ENCODE results near the gene ARL2. TPM values are rescaled to one million over a fixed set of nuclear protein-coding genes. Genes with fewer than 3 reads are reported as not detected.

ARL2 gene
- total RNA-seq, 1 experiment from 2014 or later, result 203 TPM

GRCh38 chr11:64971421-64972233 lies 42.3 kb upstream of the ARL2 start, which contains the start of gene MAJIN:
Gene MAJIN, minus strand, starts transcription at chr11:64972108. Its CDS starts 12,703 bp downstream, at chr11:64959405.
- Histone ChIP-seq H3K4ac (ENCODE audit: low read depth, low read length) (no peak within 1 kb of the TSS), H2BK5ac (ENCODE audit: insufficient read length, low read length) (no peak within 1 kb of the TSS), H3K4me2 (ENCODE audit: insufficient read depth, insufficient read length, low read length) (no peak within 1 kb of the TSS), H3K27me3 (ENCODE audit: insufficient read depth, low read length) (no peaks in the 10 kb centered on the region), H4K91ac (ENCODE audit: insufficient read length, low read depth, low read length) (no peak within 1 kb of the TSS), H3K9me3 (ENCODE audit: control insufficient read depth, low read depth, low read length) (no peaks in the 10 kb centered on the region), H3K4me1 (ENCODE audit: insufficient read depth, low read length) (no peaks in the 10 kb centered on the region), H2AFZ (ENCODE audit: low read length) (no peak within 1 kb of the TSS), H3K27ac (ENCODE audit: insufficient read length, low read depth, low read length) (no peak within 1 kb of the TSS), H3K79me2 (ENCODE audit: insufficient read depth, low read length) (no peaks in the 10 kb centered on the region), H2BK20ac (ENCODE audit: low read depth, low read length, poor library complexity, severe bottlenecking) (no peak within 1 kb of the TSS), H3K79me1 (ENCODE audit: insufficient read depth, low read depth, low read length, poor library complexity, severe bottlenecking) (no peaks in the 10 kb centered on the region), H4K20me1 (ENCODE audit: control insufficient read depth, insufficient read depth, insufficient read length) (no peaks in the 10 kb centered on the region), H3K9ac (ENCODE audit: extremely low read depth, insufficient read length, low read length) (no peak within 1 kb of the TSS), H3K56ac (ENCODE audit: insufficient read length, low read depth, low read length) (no peak within 1 kb of the TSS), H3K18ac (ENCODE audit: insufficient read length, low read depth, low read length) (no peak within 1 kb of the TSS), H2BK120ac (ENCODE audit: low read depth, low read length, poor library complexity, severe bottlenecking) (no peak within 1 kb of the TSS), H4K8ac (replicated peaks; ENCODE audit: insufficient read length, low read depth, low read length) (no peak within 1 kb of the TSS), H2BK12ac (ENCODE audit: insufficient read length, low read depth, low read length) (no peak within 1 kb of the TSS), H3K23me2 (ENCODE audit: insufficient read length, low read depth, low read length, poor library complexity, severe bottlenecking) (no peaks in the 10 kb centered on the region), H2AK5ac (ENCODE audit: insufficient read length, low read length) (no peak within 1 kb of the TSS), H2BK15ac (ENCODE audit: low read depth, low read length) (no peak within 1 kb of the TSS), H4K5ac (ENCODE audit: insufficient read length, low read depth, low read length) (no peak within 1 kb of the TSS), H3K23ac (ENCODE audit: insufficient read length, low read depth, low read length) (no peak within 1 kb of the TSS), H3T11ph (ENCODE audit: low read length) (no peak within 1 kb of the TSS), H3K14ac (ENCODE audit: insufficient read depth, low read length) (no peak within 1 kb of the TSS)
- Mint-ChIP-seq H3K9me3 (peaks cover 0 to 3% of the 10 kb centered on the region in 2 experiments; a peak in 1 of 5 replicates), H3K27me3 (ENCODE audit: low read depth) (peaks cover 9% of the 10 kb centered on the region), H3K27ac (no peak within 1 kb of the TSS; a peak in 1 of 7 replicates), H3K36me3 (ENCODE audit: insufficient read depth in 1 of 3, low read depth in 3 of 3) (no peaks in the 10 kb centered on the region), H3K4me3 (no peak within 1 kb of the TSS), H3K4me1 (peaks cover 0 to 3% of the 10 kb centered on the region in 2 experiments; a peak in 1 of 4 replicates)
- WGBS (ENCODE audit: extremely low coverage, insufficient read length, low lambda C conversion rate), result no CpG with 5 or more reads among the region's 69 CpGs
- DNase-seq, result peak; percentile 91
- no peak for TF ChIP-seq CTCF (conservative IDR thresholded peaks at IDR 0.05)
